Chondrocyte (in vitro differentiated cells): ENCODE data around the gene ASPG. TPM values are rescaled to one million over a fixed set of nuclear protein-coding genes. Genes with fewer than 3 reads are reported as not detected.

Experiments used
- DNase-seq: peaks from one replicate; pipeline ENCODE4 v3.0.0; 2021; ENCODE audit warnings: mixed read lengths, low spot score
- H3K27ac Mint-ChIP-seq: one replicate; pipeline ENCODE4 v1.8.0; 2021; ENCODE audit warnings: mild to moderate bottlenecking, moderate library complexity, mixed read lengths; ENCODE audit not compliant: unreplicated experiment
- H3K27me3 Mint-ChIP-seq: 2 replicates; pipeline ENCODE4 v1.8.0; 2021; ENCODE audit warnings: low read depth, mixed read lengths
- H3K36me3 Mint-ChIP-seq: 2 replicates; pipeline ENCODE4 v1.8.0; 2021; ENCODE audit warnings: low read depth, mixed read lengths
- H3K4me1 Mint-ChIP-seq: 2 replicates; pipeline ENCODE4 v1.8.0; 2021; ENCODE audit warnings: low read depth, mild to moderate bottlenecking, mixed read lengths
- H3K4me3 Mint-ChIP-seq: one replicate; pipeline ENCODE4 v1.8.0; 2021; ENCODE audit warnings: mild to moderate bottlenecking, moderate library complexity, mixed read lengths; ENCODE audit not compliant: unreplicated experiment
- H3K9me3 Mint-ChIP-seq: 2 replicates; pipeline ENCODE4 v1.8.0; 2021; ENCODE audit warnings: low read depth, mixed read lengths
- CTCF ChIP-seq: fragments of 200-600 bp; sonication (generic); IDR thresholded peaks from 2 replicates; pipeline ENCODE4 v1.5.0; 2021; ENCODE audit warnings: antibody characterized with exemption, mild to moderate bottlenecking, moderate library complexity
- total RNA-seq: library from RNA; stranded (reverse); gene quantifications from 3 replicates; pipeline ENCODE4 v1.2.1, GENCODE V29; 2021

Gene ASPG
- total RNA-seq, 1 donor from 2014 or later: not detected

GRCh38 chr14:104146651-104147345, 61.3 kb downstream of the ASPG start:
- Mint-ChIP-seq H3K27me3 (peaks cover 3% of the 10 kb centered on the region), H3K4me3 (no peak overlapping the region), H3K4me1 (peaks cover 7% of the 10 kb centered on the region), H3K36me3 (no peaks in the 10 kb centered on the region), H3K27ac (no peak overlapping the region), H3K9me3 (no peaks in the 10 kb centered on the region)
- no peak for TF ChIP-seq CTCF
- DNase-seq: peak; percentile 71

GRCh38 chr14:104147346-104148125, 62.0 kb downstream of the ASPG start:
- Mint-ChIP-seq H3K4me3 (no peak overlapping the region), H3K27ac (no peak overlapping the region)

GRCh38 chr14:104148433-104149277, 63.2 kb downstream of the ASPG start:
- peaks cover 3% of the 10 kb centered on the region for H3K27me3 Mint-ChIP-seq
- no peak overlapping the region for H3K4me3 Mint-ChIP-seq
- no peak overlapping the region for H3K27ac Mint-ChIP-seq
- no peaks in the 10 kb centered on the region for H3K9me3 Mint-ChIP-seq
- TF ChIP-seq CTCF: no peak
- DNase-seq: peak; percentile 82
- H3K36me3 Mint-ChIP-seq: no peaks in the 10 kb centered on the region
- H3K4me1 Mint-ChIP-seq: peaks cover 7% of the 10 kb centered on the region

More at GRCh38 chr14:104147346-104148125, 62.0 kb downstream of the ASPG start:
- Mint-ChIP-seq H3K4me1 (peaks cover 7% of the 10 kb centered on the region), H3K27me3 (peaks cover 3% of the 10 kb centered on the region), H3K36me3 (no peaks in the 10 kb centered on the region), H3K9me3 (no peaks in the 10 kb centered on the region)
- DNase-seq: peak; percentile 91
- TF ChIP-seq CTCF: no peak

GRCh38 chr14:104149278-104149595, 63.7 kb downstream of the ASPG start:
- no peaks in the 10 kb centered on the region for H3K36me3 Mint-ChIP-seq
- peaks cover 3% of the 10 kb centered on the region for H3K27me3 Mint-ChIP-seq
- H3K4me3 Mint-ChIP-seq: no peak overlapping the region
- DNase-seq: no peak
- peaks cover 7% of the 10 kb centered on the region for H3K4me1 Mint-ChIP-seq
- H3K27ac Mint-ChIP-seq: no peak overlapping the region
- no peaks in the 10 kb centered on the region for H3K9me3 Mint-ChIP-seq
- TF ChIP-seq CTCF: no peak

- no peak overlapping the region for H3K4me3 Mint-ChIP-seq
- no peaks in the 10 kb centered on the region for H3K36me3 Mint-ChIP-seq
- H3K4me1 Mint-ChIP-seq: peaks cover 7% of the 10 kb centered on the region
- H3K27ac Mint-ChIP-seq: no peak overlapping the region
- H3K27me3 Mint-ChIP-seq: peaks cover 2% of the 10 kb centered on the region
- no peaks in the 10 kb centered on the region for H3K9me3 Mint-ChIP-seq
- DNase-seq: no peak
- TF ChIP-seq CTCF: no peak
These were observed 64.2 kb downstream of the ASPG start for GRCh38 chr14:104149617-104150135.
